OCI-LY3 (cell line): ENCODE results near the gene AGR3.

Experiments
- EZH2phosphoT487 ChIP-seq: fragments of 200-600 bp; shearing (Covaris generic); IDR thresholded peaks from 2 replicates; pipeline ENCODE4 v1.6.1; 2018; ENCODE audit warnings: antibody characterized with exemption, mixed run types, low read depth
- TF ChIP-seq, protein P1 (sequence below): fragments of 200-600, 300-600 bp; sonication (generic); IDR thresholded peaks from 2 replicates; pipeline ENCODE4 v1.5.1; 2014; ENCODE audit warnings: antibody characterized with exemption, low read length, low read depth

DNA sequence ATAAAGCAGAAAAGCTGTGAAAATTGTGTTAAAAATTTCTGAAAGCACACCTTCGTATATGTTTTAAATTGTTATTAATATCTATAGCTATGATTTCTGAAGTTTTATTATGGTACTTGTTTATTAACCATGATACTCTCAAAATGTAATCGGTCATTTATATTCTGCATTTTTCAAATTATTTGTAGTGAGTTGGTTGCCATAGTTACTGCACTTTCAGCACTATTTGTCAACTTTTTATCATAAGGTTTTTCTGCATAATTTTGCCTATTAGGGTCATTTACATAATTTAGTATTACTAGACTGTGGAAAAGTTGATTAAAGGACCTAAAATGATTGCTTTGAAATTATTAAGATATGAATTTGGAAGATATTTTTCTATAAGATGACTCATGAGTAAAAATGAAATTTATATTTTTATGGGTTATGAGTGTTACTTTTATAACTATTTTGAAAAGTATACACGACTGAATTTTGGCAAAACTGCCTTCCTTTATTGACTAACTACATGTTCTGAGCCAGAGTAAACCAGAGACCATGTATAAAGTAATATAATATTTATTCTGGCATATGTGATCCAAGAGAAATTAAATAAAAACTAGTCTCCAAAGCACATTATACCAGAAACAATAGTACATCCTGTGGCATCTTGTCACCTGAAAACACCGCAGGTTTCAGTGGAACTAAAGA is 69.1 kb downstream of the AGR3 start:
- TF ChIP-seq, protein P1, sequence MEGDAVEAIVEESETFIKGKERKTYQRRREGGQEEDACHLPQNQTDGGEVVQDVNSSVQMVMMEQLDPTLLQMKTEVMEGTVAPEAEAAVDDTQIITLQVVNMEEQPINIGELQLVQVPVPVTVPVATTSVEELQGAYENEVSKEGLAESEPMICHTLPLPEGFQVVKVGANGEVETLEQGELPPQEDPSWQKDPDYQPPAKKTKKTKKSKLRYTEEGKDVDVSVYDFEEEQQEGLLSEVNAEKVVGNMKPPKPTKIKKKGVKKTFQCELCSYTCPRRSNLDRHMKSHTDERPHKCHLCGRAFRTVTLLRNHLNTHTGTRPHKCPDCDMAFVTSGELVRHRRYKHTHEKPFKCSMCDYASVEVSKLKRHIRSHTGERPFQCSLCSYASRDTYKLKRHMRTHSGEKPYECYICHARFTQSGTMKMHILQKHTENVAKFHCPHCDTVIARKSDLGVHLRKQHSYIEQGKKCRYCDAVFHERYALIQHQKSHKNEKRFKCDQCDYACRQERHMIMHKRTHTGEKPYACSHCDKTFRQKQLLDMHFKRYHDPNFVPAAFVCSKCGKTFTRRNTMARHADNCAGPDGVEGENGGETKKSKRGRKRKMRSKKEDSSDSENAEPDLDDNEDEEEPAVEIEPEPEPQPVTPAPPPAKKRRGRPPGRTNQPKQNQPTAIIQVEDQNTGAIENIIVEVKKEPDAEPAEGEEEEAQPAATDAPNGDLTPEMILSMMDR: no peak
- no peak for TF ChIP-seq EZH2phosphoT487
